ENCODE data around the gene RFX2.

DNA sequence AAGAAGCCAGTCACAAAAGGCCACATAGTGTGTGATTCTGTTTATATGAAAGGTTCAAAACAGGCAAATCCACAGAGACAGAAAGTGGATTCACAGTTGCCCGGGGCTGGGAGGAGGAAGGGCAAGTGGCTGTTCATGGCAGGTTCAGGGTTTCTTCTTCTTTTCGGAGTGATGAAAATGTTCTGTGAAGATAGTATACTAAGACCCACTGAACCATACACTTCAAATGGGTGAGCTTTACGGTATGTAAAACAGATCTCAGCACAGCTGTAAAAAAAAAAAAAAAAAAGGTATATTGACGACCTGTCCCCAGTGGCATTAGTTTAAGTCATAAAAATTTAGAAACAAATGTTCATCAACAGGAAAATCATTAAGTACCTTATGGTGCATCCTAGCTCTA, 32.2 kb downstream of the RFX2 start:
- TF ChIP-seq NFE2L2 (conservative IDR thresholded peaks at IDR 0.05; ENCODE audit: low read length) (no peak), TFCP2L1 (CRISPR knock-in tag; IDR thresholded peaks at IDR 0.05) (no peak), POLR2A (IDR thresholded peaks at IDR 0.05; ENCODE audit: low read length) (no peak), SMC3 (IDR thresholded peaks at IDR 0.05) (no peak), JUN (IDR thresholded peaks at IDR 0.05) (no peak), PHF8 (IDR thresholded peaks at IDR 0.05; ENCODE audit: borderline replicate concordance, low read depth) (no peak), FOSL2 (IDR thresholded peaks at IDR 0.05) (no peak), FOSL2 (CRISPR knock-in tag; IDR thresholded peaks at IDR 0.05) (no peak), RNF2 (IDR thresholded peaks at IDR 0.05; ENCODE audit: borderline replicate concordance, low read depth) (no peak), MAZ (IDR thresholded peaks at IDR 0.05; ENCODE audit: borderline replicate concordance, low read depth, low read length) (no peak)
- TF ChIP-seq, protein P1, sequence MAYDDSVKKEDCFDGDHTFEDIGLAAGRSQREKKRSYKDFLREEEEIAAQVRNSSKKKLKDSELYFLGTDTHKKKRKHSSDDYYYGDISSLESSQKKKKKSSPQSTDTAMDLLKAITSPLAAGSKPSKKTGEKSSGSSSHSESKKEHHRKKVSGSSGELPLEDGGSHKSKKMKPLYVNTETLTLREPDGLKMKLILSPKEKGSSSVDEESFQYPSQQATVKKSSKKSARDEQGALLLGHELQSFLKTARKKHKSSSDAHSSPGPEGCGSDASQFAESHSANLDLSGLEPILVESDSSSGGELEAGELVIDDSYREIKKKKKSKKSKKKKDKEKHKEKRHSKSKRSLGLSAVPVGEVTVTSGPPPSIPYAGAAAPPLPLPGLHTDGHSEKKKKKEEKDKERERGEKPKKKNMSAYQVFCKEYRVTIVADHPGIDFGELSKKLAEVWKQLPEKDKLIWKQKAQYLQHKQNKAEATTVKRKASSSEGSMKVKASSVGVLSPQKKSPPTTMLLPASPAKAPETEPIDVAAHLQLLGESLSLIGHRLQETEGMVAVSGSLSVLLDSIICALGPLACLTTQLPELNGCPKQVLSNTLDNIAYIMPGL (CRISPR knock-in tag; IDR thresholded peaks at IDR 0.05; ENCODE audit: borderline replicate concordance) = no peak
- TF ChIP-seq, protein P2, sequence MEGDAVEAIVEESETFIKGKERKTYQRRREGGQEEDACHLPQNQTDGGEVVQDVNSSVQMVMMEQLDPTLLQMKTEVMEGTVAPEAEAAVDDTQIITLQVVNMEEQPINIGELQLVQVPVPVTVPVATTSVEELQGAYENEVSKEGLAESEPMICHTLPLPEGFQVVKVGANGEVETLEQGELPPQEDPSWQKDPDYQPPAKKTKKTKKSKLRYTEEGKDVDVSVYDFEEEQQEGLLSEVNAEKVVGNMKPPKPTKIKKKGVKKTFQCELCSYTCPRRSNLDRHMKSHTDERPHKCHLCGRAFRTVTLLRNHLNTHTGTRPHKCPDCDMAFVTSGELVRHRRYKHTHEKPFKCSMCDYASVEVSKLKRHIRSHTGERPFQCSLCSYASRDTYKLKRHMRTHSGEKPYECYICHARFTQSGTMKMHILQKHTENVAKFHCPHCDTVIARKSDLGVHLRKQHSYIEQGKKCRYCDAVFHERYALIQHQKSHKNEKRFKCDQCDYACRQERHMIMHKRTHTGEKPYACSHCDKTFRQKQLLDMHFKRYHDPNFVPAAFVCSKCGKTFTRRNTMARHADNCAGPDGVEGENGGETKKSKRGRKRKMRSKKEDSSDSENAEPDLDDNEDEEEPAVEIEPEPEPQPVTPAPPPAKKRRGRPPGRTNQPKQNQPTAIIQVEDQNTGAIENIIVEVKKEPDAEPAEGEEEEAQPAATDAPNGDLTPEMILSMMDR (IDR thresholded peaks at IDR 0.05) = no peak
- TF ChIP-seq, protein P3, sequence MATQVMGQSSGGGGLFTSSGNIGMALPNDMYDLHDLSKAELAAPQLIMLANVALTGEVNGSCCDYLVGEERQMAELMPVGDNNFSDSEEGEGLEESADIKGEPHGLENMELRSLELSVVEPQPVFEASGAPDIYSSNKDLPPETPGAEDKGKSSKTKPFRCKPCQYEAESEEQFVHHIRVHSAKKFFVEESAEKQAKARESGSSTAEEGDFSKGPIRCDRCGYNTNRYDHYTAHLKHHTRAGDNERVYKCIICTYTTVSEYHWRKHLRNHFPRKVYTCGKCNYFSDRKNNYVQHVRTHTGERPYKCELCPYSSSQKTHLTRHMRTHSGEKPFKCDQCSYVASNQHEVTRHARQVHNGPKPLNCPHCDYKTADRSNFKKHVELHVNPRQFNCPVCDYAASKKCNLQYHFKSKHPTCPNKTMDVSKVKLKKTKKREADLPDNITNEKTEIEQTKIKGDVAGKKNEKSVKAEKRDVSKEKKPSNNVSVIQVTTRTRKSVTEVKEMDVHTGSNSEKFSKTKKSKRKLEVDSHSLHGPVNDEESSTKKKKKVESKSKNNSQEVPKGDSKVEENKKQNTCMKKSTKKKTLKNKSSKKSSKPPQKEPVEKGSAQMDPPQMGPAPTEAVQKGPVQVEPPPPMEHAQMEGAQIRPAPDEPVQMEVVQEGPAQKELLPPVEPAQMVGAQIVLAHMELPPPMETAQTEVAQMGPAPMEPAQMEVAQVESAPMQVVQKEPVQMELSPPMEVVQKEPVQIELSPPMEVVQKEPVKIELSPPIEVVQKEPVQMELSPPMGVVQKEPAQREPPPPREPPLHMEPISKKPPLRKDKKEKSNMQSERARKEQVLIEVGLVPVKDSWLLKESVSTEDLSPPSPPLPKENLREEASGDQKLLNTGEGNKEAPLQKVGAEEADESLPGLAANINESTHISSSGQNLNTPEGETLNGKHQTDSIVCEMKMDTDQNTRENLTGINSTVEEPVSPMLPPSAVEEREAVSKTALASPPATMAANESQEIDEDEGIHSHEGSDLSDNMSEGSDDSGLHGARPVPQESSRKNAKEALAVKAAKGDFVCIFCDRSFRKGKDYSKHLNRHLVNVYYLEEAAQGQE (IDR thresholded peaks at IDR 0.05) = no peak
- TF ChIP-seq, protein P4, sequence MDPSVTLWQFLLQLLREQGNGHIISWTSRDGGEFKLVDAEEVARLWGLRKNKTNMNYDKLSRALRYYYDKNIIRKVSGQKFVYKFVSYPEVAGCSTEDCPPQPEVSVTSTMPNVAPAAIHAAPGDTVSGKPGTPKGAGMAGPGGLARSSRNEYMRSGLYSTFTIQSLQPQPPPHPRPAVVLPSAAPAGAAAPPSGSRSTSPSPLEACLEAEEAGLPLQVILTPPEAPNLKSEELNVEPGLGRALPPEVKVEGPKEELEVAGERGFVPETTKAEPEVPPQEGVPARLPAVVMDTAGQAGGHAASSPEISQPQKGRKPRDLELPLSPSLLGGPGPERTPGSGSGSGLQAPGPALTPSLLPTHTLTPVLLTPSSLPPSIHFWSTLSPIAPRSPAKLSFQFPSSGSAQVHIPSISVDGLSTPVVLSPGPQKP (IDR thresholded peaks at IDR 0.05; ENCODE audit: low read depth, low read length) = no peak
